ENCODE measurements around the gene SMARCC2. TPM values are rescaled to one million over a fixed set of nuclear protein-coding genes. Genes with fewer than 3 reads are reported as not detected.

Gene SMARCC2
- polyA plus RNA-seq (ENCODE audit: insufficient read length): 67.8 TPM

DNA sequence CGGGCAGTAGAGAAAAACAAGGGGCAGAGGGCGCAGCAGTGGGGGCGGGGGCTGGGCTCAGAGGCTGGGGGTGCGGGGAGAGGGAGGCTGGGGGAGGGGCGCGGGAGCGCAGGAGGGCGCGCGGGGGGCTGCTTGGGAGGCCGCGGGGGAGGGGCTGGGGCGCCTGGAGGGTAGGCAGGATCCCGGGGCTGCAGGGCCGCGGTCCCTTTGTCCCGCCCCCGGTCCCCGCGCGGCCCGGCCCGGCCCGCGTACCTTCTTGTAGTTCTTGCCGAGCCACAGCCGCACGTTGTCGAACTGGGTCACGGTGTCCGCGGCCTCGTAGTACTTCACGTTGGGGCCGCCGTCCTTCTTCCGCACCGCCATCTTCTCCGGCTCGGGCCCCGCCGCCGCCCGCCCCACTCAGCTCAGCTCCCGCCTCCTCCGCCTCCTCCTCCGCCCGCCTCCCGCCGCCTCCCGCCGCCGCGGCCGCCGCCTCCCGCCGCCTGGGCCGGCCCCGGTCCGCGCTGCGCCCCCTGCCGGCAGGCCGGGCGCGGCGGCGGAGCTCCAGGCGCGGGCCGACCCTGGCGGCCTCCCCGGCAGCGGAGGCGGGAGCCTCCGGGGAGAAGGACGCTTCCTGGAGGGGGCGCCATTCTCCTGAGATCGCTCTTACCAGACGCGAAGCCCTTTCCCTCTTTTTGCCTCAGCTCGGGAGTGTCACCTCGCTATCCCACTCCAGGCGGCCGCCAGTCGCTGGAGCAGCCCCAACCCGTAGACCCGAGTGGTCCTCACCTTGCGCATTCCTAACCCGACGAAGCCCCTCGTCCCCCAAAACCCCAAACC, at the start of gene SMARCC2:
Gene SMARCC2, minus strand, starts transcription at position 385 of the 819 bp plus-strand sequence. Its CDS starts 22 bp downstream, at position 363.
- DNase-seq: peak; percentile 91

DNA sequence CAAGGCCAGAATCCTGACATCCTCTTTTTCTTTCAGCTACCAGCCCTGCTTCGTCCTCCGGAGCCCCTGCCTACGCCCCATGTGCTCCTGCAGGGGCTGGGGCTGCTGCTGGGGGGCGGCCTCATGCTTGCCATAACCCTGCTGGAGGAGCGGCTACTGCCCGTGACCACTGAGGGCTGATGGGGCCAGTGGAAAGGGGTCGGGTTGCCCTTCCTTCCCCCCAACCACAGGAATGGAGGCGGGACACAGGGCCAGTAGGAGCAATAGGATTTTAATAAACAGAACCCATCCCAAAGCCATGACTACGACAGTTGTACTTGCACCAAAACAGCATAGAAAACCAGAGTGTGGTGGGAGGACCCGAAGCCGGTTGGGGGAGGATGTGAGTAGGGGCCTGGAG, 48.3 kb upstream of the SMARCC2 start:
- no peak for DNase-seq

- DNase-seq: no peak
Observed at GRCh38 chr12:56236985-56237384, 47.7 kb upstream of the SMARCC2 start.

DNA sequence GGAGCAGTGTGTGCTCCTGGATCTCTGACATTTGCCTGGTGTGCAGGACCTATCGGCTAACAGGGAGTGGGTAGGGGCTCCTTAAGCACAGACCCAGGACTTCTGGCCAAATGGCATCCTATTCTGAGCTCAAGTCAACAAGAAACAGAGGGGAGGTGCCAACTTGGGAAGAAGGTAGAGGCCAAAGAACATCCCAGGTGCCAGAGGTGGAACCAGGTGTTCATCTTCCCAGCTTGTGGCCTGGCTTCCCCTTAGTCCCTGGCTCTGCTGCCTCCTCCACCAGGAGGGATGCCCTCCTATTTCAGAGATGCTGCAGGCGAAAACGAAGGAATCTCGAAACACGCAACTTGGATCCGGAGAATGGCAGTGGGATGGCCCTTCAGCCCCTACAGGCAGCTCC, 46.8 kb upstream of the SMARCC2 start:
- no peak for DNase-seq

DNA sequence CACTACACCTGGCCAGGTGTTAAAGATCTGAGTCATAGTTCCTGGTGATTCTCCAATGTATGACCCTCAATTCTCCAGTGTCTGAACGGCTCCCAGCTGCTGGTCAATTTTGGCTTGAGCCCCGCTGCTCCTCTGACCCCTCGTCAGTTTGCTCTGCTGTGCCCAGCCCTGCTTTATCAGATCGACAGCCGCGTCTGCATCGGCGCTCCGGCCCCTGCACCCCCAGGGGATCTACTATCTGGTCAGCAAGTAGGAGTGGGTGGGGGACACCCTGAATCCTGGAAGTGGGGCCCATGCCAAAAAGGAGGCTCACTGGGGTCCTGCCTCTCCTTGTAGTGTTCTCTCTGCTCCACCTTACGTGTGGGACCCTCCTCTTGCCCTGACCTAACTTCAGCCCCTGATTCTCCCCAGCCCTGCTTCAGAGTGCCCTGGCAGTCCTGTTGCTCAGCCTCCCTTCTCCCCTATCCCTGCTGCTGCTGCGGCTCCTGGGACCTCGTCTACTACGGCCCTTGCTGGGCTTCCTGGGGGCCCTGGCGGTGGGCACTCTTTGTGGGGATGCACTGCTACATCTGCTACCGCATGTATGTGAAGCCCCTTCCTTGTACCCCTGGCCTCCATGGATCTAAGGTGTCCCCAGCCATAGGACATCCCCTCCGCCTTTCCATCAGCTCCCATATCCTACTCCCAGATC, 45.6 kb upstream of the SMARCC2 start:
- no peak for DNase-seq

DNA sequence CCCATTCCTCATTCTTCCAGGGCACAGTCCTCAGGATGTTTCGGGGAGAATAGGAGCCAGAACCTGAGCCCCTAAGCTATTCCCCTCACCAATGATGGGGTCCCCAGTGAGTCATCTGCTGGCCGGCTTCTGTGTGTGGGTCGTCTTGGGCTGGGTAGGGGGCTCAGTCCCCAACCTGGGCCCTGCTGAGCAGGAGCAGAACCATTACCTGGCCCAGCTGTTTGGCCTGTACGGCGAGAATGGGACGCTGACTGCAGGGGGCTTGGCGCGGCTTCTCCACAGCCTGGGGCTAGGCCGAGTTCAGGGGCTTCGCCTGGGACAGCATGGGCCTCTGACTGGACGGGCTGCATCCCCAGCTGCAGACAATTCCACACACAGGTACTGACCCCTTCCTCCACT, 41.9 kb upstream of the SMARCC2 start:
- DNase-seq: no peak

- no peak for DNase-seq
Observed at GRCh38 chr12:56230432-56231183, 41.3 kb upstream of the SMARCC2 start.

- no peak for DNase-seq
Observed at GRCh38 chr12:56229916-56230431, 40.7 kb upstream of the SMARCC2 start, which contains the start of gene SLC39A5. Gene SLC39A5 (plus strand): TSS chr12:56230051. CDS start chr12:56231275, 1,224 bp downstream.

DNA sequence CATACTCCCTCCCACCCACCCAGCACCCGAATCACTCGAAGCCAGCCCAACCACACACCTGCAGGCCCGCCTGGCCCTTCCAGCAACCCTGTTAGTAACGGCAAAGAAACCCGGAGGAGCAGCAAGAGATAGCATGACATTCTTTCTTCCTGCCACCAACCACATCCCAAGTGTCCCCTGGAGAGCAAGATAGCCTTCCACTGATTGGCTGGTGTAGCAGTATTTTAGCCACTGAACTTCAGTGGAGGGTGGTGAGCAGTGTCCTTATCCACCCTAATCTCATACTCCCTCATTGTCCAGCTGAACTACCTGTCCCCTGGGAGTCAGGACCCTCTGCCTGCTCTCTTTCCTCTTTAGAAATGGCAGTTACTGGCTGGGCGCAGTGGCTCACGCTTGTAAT, 39.8 kb upstream of the SMARCC2 start:
- DNase-seq: no peak

GRCh38 chr12:56224954-56225353, 35.7 kb upstream of the SMARCC2 start:
- DNase-seq: no peak

DNA sequence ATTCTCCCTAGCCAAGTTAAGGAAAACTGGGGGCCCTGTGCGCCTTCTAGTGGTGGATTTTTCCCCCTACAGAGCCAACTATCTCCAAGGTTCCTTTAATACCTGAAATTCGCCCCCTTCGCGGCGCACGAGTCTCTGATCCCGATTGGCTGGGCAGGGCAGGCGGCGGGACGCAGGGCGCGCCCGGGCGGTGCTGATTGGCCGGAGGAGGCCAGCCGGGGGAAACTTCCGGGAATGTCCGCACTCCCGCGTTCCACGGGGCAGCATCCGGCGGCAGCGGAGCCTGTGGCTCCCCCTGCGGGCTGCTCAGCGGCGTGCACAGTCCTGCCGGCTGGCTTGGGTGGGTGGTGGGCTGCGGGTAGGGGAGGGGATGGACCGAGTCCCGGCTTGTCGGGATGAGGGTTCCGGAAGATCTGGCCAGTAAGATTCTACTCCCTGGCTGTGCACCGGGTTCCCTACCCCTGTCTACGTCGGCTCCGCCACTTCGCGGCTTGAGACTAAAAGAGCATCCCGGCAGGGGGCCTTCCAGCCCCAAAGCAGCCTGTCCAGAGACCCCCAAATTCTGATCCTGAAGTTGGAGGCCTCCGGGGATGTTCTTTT, 34.9 kb upstream of the SMARCC2 start, which contains the start of gene NABP2:
Gene NABP2, plus strand, starts transcription at position 241 of the 600 bp plus-strand sequence. CDS start 515 bp downstream, outside the sequence.
- DNase-seq: peak; percentile 98

DNA sequence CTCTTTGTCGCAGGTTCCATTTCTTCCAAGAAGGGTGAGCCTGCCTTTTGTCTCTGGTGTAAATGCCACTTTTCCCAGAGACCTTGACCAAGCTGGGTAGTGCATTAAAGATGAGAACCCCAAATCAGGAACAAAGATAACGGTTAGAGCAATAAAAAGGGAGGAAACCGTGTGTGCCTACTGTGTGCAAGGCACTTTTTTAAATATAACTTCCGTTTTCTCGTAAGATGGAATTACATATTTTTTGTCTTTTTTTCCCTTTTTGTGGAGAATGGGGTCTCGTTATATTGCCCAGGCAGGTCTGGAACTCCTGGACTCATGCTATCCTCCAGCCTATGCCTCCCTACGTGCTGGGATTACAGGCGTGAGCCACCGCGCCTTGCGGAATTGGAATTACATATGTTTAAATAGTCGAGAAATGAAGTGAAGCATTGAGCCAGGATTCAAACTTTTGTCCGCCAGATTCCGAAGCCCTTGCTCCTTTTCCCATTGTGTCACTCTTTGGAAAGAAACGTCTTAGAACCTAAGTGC, 34.4 kb upstream of the SMARCC2 start:
- DNase-seq: no peak

- no peak for DNase-seq
Observed at GRCh38 chr12:56222531-56222895, 33.2 kb upstream of the SMARCC2 start.

- DNase-seq: peak; percentile 98
Observed at GRCh38 chr12:56221757-56222530, 32.7 kb upstream of the SMARCC2 start, which contains the start of gene RNF41. Gene RNF41 (minus strand): TSS chr12:56221922. CDS start chr12:56214047, 7,875 bp downstream.

- DNase-seq: peak; percentile 72
Observed at GRCh38 chr12:56221232-56221756, 32.0 kb upstream of the SMARCC2 start.

- no peak for DNase-seq
Observed at GRCh38 chr12:56220611-56221231, 31.4 kb upstream of the SMARCC2 start.

GRCh38 chr12:56219840-56220239, 30.6 kb upstream of the SMARCC2 start:
- DNase-seq: no peak

GRCh38 chr12:56216461-56216860, 27.2 kb upstream of the SMARCC2 start:
- no peak for DNase-seq

DNA sequence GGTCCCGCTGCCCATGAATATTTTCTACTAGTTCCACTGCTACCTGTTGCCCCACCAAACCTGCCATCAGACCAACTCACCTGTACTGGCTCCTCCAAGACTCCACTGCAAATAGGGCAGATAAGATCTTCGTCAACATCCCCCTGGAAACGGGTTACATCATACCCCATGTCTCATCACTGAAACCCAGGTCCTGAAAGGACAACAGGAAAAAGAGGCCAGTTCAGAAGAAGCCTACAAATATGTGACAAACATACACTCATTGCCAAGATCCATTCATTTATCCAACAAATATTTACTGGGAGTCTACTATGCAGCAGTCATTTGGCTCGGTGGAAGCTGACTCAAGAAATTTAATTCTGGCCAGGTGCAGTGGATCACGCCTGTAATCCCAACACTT, 24.6 kb upstream of the SMARCC2 start:
- DNase-seq: no peak

DNA sequence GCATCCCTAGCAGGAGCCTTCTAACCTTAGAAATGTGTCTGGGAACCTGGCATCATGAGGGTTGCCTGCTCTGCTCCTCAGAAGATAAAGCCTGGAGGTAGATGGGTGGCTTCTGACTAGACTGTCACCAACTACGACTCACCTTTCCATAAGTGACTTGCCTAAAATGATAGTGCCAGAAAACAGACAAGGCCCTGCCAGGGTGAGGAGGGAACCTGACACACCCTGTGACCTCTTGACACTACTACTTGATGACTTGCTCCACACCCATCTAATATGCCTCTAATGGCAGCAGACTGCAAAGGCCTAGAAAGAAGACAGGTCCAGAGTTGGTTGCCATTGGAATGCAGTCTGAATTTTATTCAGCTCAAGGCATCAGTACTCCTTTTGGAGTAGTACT, 23.1 kb upstream of the SMARCC2 start:
- DNase-seq: no peak
